NCI-H1105 treated with DMSO at 0.1 percent for 48 hours (cell line): Measurements from ENCODE around the gene DDAH2.
A peak's percentile ranks its signal among the peaks of the same experiment; 100 is the strongest.

ENCODE experiments used
- DNase-seq: peaks from one replicate; lab custom pipeline; 2025; lab: John Stamatoyannopoulos, UW

The DDAH2 gene

GRCh38 chr6:31732029-31732428 lies 2.9 kb upstream of the DDAH2 start:
- no peak for DNase-seq

- no peak for DNase-seq
Observed at GRCh38 chr6:31730631-31731086, 1.6 kb upstream of the DDAH2 start.

GRCh38 chr6:31729979-31730630 lies 1.0 kb upstream of the DDAH2 start:
- DNase-seq, result peak; percentile 70

DNA sequence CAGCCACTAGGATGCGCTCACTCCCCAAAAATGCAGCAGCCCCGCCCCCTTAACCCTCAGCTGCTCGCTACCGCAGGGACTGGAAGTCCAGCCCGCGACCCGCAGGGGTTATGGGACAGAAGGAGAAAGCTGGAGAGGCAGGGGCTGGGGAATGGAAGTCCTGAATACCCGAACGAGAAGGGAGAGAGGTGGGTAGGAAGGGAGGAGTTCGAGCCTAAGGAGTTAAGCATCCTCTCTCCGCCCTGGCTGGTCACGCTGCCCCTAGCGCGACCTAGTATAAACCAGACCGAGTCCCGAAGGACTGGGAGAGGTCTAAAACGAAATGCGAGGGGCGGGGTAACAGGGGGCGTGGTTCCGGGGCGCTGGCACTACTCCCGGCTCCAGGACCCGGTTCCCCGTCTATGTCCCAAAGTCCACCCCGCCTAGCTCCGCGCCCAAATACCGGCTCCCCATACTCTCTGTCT lies 448 bp upstream of the DDAH2 start:
- DNase-seq, result peak; percentile 82

- no peak for DNase-seq
Observed at GRCh38 chr6:31727717-31728671, 1.1 kb downstream of the DDAH2 start.

DNA sequence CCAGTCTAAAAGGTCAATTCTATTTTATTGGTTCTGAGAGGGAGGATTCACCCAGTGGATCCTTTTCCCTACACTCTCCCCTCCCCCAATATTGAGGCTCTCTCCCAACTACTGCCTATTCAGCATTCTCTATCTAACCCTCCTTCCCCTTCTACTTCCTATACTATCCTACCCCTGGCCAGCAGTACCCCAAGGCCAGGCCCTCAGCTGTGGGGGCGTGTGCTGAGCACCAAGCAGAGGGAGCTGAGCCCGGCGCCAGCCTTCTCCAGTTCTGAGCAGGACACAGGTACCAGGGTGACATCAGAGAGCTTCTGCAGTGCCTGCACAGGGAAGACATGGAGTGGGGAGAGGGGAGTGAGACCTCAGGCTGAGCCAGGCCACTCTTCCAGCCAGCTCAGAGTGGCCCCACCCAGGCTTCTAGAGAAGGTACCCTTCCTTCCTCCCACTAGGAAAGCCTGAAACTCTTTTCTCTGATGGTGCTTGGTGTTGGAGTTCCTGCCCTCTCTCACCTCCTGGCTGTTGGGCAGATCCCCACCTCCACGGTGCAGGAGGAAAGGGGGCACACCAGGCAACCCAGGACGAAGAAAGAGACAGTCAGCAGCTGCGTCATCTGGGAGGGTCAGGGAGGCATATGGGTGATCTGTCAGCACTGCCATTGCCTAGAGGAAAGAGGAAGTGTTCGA lies 1.9 kb downstream of the DDAH2 start:
- no peak for DNase-seq

DNA sequence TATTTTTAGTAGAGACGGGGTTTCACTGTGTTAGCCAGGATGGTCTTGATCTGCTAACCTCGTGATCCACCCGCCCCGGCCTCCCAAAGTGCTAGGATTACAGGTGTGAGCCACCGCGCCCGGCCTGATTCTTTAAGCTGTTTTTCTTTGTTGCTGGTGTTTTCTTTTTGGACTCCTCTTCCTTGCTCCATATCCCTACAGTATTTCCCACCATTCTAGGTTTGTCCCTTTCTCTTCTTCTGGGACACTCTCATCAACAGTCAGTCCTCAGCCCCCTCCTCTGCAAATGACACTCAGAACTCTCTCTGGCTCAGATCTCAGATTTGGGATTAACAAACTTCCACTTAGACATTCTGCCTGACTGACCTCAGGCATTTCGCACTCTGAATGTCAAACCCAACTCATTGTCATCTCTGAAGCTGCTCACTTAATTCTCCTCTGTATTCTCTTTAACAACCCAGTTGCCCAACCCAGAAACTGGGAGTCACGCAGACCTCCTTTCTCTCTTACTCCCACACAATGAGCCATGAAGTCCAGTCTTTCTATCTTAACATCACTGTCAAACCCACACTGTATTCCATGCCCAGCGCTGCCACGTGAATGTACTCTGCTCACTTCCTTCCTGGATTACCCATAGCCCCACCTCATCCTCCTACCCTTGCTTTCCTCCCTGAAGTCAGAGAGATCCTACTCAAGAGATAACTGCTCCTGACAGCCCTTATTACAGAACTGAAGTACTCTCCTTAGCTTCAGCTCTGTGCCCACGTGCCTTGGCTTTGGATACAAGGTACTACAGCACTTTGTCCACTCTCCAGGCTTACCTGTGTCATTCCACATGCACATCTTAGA lies 3.4 kb downstream of the DDAH2 start:
- no peak for DNase-seq

DNA sequence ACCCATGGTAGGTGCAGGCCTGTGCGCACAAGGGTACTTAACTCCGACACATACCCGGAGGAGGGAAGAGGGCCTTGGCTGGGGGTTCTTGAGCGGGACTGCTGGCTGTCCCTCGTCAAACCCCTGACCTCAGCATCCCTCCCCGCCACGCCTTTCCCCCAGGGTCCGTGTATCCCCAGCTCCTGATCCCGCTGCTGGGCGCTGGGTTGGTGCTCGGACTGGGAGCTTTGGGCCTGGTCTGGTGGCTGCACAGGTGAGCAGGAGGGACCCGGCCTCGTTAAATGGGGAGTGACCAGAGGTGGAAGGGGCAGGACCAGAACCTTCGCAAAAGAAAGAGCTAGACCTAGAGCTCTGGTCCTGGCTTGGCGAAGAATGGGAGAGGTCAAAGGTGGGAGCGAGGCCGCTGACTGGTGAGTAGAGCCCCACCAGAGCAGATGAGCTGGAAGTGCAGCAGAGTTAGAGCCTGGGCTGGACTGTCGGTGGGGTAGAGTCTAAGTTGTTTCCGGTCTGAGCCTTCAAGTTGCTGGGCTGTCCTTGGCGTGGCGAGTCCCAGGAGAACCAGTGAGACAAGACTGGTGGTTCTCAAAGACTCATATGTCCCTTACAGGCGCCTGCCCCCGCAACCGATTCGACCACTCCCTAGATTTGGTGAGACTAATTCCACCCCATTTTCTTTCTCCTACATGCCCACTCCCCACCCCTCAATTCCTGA lies 5.0 kb downstream of the DDAH2 start:
- no peak for DNase-seq

DNA sequence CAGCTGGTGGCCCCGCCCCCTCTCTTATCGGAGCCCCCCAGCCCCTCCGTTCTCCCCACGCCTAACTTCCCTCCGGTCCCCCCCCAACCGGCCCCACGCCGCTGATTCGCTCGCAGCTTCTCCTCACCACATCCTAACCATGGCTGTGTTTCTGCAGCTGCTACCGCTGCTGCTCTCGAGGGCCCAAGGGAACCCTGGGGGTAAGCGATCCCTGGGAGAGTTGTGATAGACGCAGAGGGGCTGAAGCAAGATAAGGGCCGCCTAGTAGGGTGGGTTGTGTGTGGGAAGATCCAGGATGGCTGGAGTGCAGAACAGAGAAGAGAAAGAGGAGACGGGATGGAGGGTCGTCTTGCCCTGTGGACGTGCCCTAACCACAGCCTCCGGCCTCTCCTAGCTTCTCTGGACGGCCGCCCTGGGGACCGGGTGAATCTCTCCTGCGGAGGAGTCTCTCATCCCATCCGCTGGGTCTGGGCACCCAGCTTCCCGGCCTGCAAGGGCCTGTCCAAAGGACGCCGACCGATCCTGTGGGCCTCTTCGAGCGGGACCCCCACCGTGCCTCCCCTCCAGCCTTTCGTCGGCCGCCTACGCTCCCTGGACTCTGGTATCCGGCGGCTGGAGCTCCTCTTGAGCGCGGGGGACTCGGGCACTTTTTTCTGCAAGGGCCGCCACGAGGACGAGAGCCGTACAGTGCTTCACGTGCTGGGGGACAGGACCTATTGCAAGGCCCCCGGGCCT lies 5.7 kb downstream of the DDAH2 start, which contains the start of gene MPIG6B:
Gene MPIG6B (plus strand): TSS at position 129 of the 735 bp plus-strand sequence. CDS start 11 bp downstream, at position 140.
- DNase-seq, result no peak

DNA sequence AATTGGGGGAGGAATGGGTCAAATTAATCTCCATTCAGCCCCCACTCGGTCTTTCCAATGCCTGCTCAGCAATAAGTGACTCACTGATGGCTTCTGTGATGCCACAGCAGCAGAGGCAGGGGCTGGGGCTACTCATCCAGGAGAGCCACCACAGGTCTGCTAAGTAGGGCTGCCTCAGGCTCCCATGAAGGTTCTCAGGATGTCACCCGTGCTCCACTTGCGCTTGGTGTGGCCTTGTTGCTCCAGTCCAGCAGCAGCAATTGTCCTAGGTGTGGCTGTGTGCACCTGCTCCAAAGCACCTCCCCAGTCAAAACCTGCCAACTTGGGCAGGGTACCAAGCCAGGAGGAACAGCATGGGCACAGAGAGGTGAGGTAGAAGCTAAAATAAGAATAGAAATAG lies 6.9 kb downstream of the DDAH2 start:
- DNase-seq, result no peak

- DNase-seq, result no peak
Observed at GRCh38 chr6:31721351-31722020, 7.6 kb downstream of the DDAH2 start, which contains the start of gene LY6G6C. Gene LY6G6C, minus strand, starts transcription at chr6:31721746. Its CDS starts 67 bp downstream, at chr6:31721679.

DNA sequence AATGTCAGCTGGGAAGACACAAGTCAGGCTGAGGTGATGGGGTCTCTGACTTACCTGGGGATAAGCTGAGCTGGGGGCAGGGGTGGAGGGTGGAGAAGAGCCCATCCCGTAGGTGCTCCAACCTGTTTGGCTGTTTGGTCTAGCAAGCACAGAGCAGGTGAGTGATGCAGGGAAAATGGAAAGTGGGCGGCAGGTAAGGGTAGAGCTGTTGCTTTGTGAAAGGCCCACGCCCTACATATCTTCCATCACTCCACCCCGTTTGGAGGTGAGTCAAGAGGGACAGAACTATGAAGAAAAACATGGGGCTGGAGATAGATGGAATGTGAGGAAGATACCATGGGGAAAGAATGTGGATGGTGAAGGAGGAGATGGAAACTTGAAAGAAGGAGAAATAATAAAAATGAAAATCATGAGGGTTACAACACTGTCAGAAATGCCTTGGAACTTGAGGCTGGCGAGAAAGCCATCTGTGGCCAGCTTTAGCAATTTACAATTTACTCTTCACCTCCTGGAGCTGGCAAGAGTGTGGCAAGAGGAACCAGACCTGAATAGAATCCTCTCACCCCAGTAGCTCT lies 8.8 kb downstream of the DDAH2 start:
- no peak for DNase-seq

- DNase-seq, result no peak
Observed at GRCh38 chr6:31719001-31719400, 10.1 kb downstream of the DDAH2 start.

GRCh38 chr6:31718265-31718664 lies 10.8 kb downstream of the DDAH2 start:
- peak; percentile 23 for DNase-seq

DNA sequence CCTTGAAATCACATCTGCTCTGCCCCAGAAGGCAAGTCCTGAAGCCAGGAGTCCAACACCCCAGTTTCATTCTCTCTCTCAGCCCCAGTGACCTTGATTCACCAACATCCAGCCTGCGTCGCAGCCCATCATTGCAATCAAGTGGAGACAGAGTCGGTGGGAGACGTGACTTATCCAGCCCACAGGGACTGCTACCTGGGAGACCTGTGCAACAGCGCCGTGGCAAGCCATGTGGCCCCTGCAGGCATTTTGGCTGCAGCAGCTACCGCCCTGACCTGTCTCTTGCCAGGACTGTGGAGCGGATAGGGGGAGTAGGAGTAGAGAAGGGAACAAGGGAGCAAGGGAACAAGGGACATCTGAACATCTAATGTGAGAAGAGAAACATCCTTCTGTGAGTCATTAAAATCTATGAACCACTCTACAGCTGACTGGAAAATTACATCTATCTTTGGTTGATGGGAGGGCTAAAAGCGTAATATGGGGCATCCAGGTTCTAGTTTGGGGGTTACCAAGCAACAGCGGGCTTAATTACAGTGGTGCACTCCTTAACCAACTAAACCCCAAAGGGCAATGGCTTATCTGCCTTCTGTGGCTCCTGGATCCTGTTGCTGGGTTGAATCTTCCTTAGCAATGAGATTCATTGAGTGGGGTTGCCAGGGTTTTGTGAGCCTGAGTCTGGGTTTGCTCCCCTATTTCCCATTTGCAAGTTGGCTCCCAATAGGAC lies 11.4 kb downstream of the DDAH2 start:
- DNase-seq, result no peak

DNA sequence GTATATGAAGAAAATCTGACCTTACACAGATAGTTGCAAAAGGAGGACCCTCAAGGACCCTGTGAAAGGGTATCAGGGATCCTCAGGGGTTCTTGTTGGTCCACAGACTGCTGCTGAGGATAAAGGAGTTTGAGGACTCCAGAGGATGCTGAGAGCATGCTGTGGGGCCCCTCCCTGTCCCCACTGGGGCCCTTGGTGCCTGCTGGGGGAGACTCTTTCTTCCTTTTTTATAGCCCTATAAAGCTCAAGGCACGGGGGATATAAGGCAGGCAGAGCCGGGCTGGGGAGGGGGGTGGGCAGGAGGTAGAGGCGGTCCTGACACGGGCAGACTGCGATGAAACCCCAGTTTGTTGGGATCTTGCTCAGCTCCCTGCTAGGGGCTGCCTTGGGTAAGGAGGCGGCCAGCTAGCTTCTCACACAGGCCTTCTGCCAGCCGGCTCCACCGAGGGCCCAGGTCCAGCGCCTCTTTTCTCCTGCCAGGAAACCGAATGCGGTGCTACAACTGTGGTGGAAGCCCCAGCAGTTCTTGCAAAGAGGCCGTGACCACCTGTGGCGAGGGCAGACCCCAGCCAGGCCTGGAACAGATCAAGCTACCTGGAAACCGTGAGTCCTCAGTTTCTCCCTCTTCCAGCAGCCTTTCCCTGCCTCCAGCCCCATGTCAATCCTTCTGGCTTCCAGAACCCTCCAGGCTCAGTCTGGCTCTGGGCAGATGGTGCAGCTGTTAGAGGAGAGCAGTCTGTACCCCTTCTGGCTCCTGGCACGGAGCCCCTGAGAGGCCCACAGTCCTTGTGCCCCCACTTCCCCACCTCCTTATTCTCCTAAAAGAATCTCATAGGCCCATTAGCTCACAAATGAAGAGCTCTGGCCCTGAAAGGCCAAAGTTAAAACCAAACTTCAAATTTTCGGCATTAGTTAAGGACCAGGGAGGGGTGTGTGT lies 13.8 kb downstream of the DDAH2 start, which contains the start of gene LY6G6D:
Gene LY6G6D (plus strand): TSS at position 327 of the 937 bp plus-strand sequence. CDS start 8 bp downstream, at position 335.
- no peak for DNase-seq
